KOPT-K1 (cell line): ENCODE data around the gene PTF1A.

Experiments
- H3K27ac ChIP-seq: fragments of 200-600 bp; sonication (generic); 2 replicates; pipeline ENCODE4 v1.5.1; 2016; ENCODE audit warnings: antibody characterized with exemption, mild to moderate bottlenecking, low read depth, low read length; ENCODE audit not compliant: poor library complexity, severe bottlenecking
- H3K36me3 ChIP-seq: fragments of 200-600 bp; sonication (generic); 2 replicates; pipeline ENCODE4 v1.5.1; 2017; ENCODE audit warnings: antibody characterized with exemption, mild to moderate bottlenecking, low read length, moderate library complexity; ENCODE audit not compliant: insufficient read depth
- H3K9me3 ChIP-seq: fragments of 200-600 bp; sonication (generic); 2 replicates; pipeline ENCODE4 v1.5.1; 2017; ENCODE audit warnings: antibody characterized with exemption, low read length, mild to moderate bottlenecking; ENCODE audit not compliant: insufficient read depth, poor library complexity, severe bottlenecking

Gene PTF1A

GRCh38 chr10:23195846-23196600, 3.9 kb downstream of the PTF1A start:
- peaks cover 5% of the 10 kb centered on the region for H3K9me3 ChIP-seq
- no peaks in the 10 kb centered on the region for H3K36me3 ChIP-seq
- no peak overlapping the region for H3K27ac ChIP-seq

- no peaks in the 10 kb centered on the region for H3K36me3 ChIP-seq
- H3K9me3 ChIP-seq: peaks cover 5% of the 10 kb centered on the region
Measured at GRCh38 chr10:23196915-23197314, 4.8 kb downstream of the PTF1A start.

GRCh38 chr10:23197416-23197861, 5.3 kb downstream of the PTF1A start:
- H3K36me3 ChIP-seq: no peaks in the 10 kb centered on the region
- H3K27ac ChIP-seq: no peak overlapping the region
- peaks cover 5% of the 10 kb centered on the region for H3K9me3 ChIP-seq

More at GRCh38 chr10:23196915-23197314, 4.8 kb downstream of the PTF1A start:
- no peak overlapping the region for H3K27ac ChIP-seq

- Histone ChIP-seq H3K36me3 (no peaks in the 10 kb centered on the region), H3K9me3 (peaks cover 5% of the 10 kb centered on the region), H3K27ac (no peak overlapping the region)
Measured at GRCh38 chr10:23198610-23198939, 6.5 kb downstream of the PTF1A start.

GRCh38 chr10:23198940-23199767, 7.0 kb downstream of the PTF1A start:
- Histone ChIP-seq H3K9me3 (peaks cover 5% of the 10 kb centered on the region), H3K36me3 (no peaks in the 10 kb centered on the region), H3K27ac (no peak overlapping the region)

GRCh38 chr10:23199768-23200511, 7.8 kb downstream of the PTF1A start:
- H3K27ac ChIP-seq: no peak overlapping the region

GRCh38 chr10:23200586-23200985, 8.5 kb downstream of the PTF1A start:
- Histone ChIP-seq H3K36me3 (no peaks in the 10 kb centered on the region), H3K27ac (no peak overlapping the region), H3K9me3 (peaks cover 5% of the 10 kb centered on the region)

More at GRCh38 chr10:23199768-23200511, 7.8 kb downstream of the PTF1A start:
- H3K36me3 ChIP-seq: no peaks in the 10 kb centered on the region
- peaks cover 5% of the 10 kb centered on the region for H3K9me3 ChIP-seq

- peaks cover 5% of the 10 kb centered on the region for H3K9me3 ChIP-seq
- no peaks in the 10 kb centered on the region for H3K36me3 ChIP-seq
- no peak overlapping the region for H3K27ac ChIP-seq
Measured at GRCh38 chr10:23200997-23201652, 9.0 kb downstream of the PTF1A start.

- H3K27ac ChIP-seq: no peak overlapping the region
- no peaks in the 10 kb centered on the region for H3K36me3 ChIP-seq
- H3K9me3 ChIP-seq: peaks cover 5% of the 10 kb centered on the region
Measured at GRCh38 chr10:23201837-23202236, 9.7 kb downstream of the PTF1A start.

GRCh38 chr10:23202779-23203178, 10.7 kb downstream of the PTF1A start:
- no peak overlapping the region for H3K27ac ChIP-seq
- H3K36me3 ChIP-seq: no peaks in the 10 kb centered on the region
- H3K9me3 ChIP-seq: peaks cover 5% of the 10 kb centered on the region

- Histone ChIP-seq H3K27ac (no peak overlapping the region), H3K9me3 (peaks cover 5% of the 10 kb centered on the region), H3K36me3 (no peaks in the 10 kb centered on the region)
Measured at GRCh38 chr10:23203369-23204325, 11.5 kb downstream of the PTF1A start.

GRCh38 chr10:23204773-23205172, 12.7 kb downstream of the PTF1A start:
- Histone ChIP-seq H3K27ac (no peak overlapping the region), H3K36me3 (no peaks in the 10 kb centered on the region), H3K9me3 (no peaks in the 10 kb centered on the region)

- Histone ChIP-seq H3K36me3 (no peaks in the 10 kb centered on the region), H3K27ac (no peak overlapping the region), H3K9me3 (no peaks in the 10 kb centered on the region)
Measured at GRCh38 chr10:23205972-23206642, 14.0 kb downstream of the PTF1A start.
